MM.1S (cell line): ENCODE data around the gene NBEA.

Experiments
- EZH2 ChIP-seq: fragments of 300-600 bp; sonication (generic); optimal IDR thresholded peaks from 2 replicates; pipeline ENCODE3; 2017; ENCODE audit warnings: low read depth, mild to moderate bottlenecking, antibody characterized with exemption, low read length, mixed read lengths
- TF ChIP-seq, protein P1 (sequence below): fragments of 300-600 bp; sonication (generic); IDR thresholded peaks from 2 replicates; pipeline ENCODE4 v1.5.1; 2016; ENCODE audit warnings: antibody characterized with exemption, low read length, mixed read lengths

DNA sequence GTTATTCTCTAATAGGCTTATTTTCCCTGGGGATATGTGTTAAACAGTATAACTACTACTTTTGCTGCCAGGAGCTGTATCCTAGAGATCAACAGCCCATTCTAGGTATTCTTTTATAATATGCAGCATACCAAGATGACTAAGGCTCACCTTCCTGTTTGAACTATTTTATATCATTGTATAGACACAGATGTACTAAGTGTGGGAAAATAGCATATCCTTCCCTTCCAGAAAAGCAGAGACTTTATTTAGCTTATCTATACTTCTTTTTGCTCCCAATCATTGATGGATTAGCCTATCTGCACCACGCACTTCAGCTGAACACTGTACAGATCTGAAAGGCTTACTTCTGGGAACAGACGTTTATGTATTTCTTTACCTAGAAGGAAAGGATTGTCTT lies 451.8 kb downstream of the NBEA start:
- TF ChIP-seq EZH2, result no peak
- TF ChIP-seq, protein P1, sequence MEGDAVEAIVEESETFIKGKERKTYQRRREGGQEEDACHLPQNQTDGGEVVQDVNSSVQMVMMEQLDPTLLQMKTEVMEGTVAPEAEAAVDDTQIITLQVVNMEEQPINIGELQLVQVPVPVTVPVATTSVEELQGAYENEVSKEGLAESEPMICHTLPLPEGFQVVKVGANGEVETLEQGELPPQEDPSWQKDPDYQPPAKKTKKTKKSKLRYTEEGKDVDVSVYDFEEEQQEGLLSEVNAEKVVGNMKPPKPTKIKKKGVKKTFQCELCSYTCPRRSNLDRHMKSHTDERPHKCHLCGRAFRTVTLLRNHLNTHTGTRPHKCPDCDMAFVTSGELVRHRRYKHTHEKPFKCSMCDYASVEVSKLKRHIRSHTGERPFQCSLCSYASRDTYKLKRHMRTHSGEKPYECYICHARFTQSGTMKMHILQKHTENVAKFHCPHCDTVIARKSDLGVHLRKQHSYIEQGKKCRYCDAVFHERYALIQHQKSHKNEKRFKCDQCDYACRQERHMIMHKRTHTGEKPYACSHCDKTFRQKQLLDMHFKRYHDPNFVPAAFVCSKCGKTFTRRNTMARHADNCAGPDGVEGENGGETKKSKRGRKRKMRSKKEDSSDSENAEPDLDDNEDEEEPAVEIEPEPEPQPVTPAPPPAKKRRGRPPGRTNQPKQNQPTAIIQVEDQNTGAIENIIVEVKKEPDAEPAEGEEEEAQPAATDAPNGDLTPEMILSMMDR, result no peak
